A673 (cell line): ENCODE data around the gene SLC17A2.

ENCODE experiments used
- EZH2 ChIP-seq: fragments of 200-600 bp; sonication (generic); IDR thresholded peaks from 2 replicates; pipeline ENCODE4 v1.6.1; 2017; ENCODE audit warnings: borderline replicate concordance, low read depth, mild to moderate bottlenecking, mixed read lengths, antibody characterized with exemption, low read length; ENCODE audit not compliant: poor library complexity, severe bottlenecking
- TF ChIP-seq, protein P1 (sequence below): fragments of 300-800, 200-600 bp; sonication (generic); conservative IDR thresholded peaks from 2 replicates; pipeline ENCODE4 v1.5.1; 2017; ENCODE audit warnings: low read depth, mild to moderate bottlenecking, antibody characterized with exemption, low read length, moderate library complexity, mixed read lengths

DNA sequence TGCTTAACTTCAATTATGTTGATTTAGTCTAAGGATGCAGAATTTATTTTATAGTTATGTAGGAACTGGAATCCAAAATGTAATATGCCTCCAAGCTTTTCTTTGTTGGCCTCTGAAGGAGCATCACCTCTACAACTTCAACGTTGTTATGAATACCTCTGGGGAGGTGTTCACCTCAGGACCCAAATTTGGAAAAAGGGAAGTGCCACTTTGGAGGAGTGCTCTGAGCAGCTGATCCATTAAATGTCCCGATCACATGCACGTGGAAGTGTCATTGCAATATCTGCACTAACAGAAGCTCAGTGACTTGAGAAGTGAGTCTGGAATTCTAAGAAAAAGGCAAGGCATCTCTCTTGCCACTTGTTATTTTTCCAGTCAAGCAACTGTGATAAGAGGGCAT lies 34.2 kb downstream of the SLC17A2 start:
- TF ChIP-seq, protein P1, sequence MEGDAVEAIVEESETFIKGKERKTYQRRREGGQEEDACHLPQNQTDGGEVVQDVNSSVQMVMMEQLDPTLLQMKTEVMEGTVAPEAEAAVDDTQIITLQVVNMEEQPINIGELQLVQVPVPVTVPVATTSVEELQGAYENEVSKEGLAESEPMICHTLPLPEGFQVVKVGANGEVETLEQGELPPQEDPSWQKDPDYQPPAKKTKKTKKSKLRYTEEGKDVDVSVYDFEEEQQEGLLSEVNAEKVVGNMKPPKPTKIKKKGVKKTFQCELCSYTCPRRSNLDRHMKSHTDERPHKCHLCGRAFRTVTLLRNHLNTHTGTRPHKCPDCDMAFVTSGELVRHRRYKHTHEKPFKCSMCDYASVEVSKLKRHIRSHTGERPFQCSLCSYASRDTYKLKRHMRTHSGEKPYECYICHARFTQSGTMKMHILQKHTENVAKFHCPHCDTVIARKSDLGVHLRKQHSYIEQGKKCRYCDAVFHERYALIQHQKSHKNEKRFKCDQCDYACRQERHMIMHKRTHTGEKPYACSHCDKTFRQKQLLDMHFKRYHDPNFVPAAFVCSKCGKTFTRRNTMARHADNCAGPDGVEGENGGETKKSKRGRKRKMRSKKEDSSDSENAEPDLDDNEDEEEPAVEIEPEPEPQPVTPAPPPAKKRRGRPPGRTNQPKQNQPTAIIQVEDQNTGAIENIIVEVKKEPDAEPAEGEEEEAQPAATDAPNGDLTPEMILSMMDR: no peak
- TF ChIP-seq EZH2: no peak
